Mesodermal cell (in vitro differentiated cells): Measurements from ENCODE around the gene RANBP17.

Experiments used
- H3K27ac ChIP-seq: 2 replicates; pipeline ENCODE4 v1.7.0; 2013; ENCODE audit warnings: mild to moderate bottlenecking, low read depth, low read length, moderate library complexity; ENCODE audit not compliant: severe bottlenecking
- H3K36me3 ChIP-seq: 2 replicates; pipeline ENCODE4 v1.7.1; 2013; ENCODE audit warnings: mild to moderate bottlenecking, low read length, moderate library complexity; ENCODE audit not compliant: control insufficient read depth, insufficient read depth
- H3K4me1 ChIP-seq: one replicate; pipeline ENCODE4 v1.7.1; 2013; ENCODE audit warnings: mild to moderate bottlenecking, low read length; ENCODE audit not compliant: insufficient read depth, control insufficient read depth, poor library complexity, severe bottlenecking
- H3K4me3 ChIP-seq: 2 replicates; pipeline ENCODE4 v1.7.0; 2013; ENCODE audit warnings: low read length, control low read depth, mild to moderate bottlenecking; ENCODE audit not compliant: insufficient read depth, poor library complexity, severe bottlenecking; ENCODE audit errors: extremely low read depth
- H3K9me3 ChIP-seq: 2 replicates; pipeline ENCODE4 v1.7.1; 2013; ENCODE audit warnings: mild to moderate bottlenecking, low read length, moderate library complexity; ENCODE audit not compliant: control insufficient read depth
- WGBS, 2 experiments: methylation state at CpG; one replicate each; pipeline ENCODE4 v1.1.5; 2013; ENCODE audit warnings: missing lambda C conversion rate in 2 of 2; ENCODE audit not compliant: insufficient coverage in 2 of 2; 5-methylcytosine and 5-hydroxymethylcytosine counted together

Gene RANBP17

DNA sequence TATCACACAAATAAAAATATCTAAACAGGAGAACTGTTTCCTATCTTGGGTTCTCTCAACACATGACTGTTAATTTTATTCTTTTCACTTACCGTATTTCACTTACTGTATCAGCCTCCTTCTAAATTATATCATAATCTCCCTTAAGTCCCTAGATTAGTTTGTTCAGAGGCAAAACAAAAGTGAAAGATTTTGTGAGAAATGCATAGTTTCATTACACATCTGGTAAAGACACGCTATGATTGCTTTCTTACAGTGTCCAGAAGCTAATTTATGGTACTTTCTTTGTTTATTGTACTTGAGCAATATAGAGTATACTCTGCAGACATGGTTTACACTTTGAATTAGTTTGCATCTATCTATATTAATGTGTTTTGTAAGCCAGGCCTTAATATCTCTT, 287.5 kb downstream of the RANBP17 start:
- H3K4me3 ChIP-seq: no peak overlapping the region
- H3K9me3 ChIP-seq: no peaks in the 10 kb centered on the region
- H3K4me1 ChIP-seq: no peaks in the 10 kb centered on the region
- H3K27ac ChIP-seq: no peak overlapping the region
- no peaks in the 10 kb centered on the region for H3K36me3 ChIP-seq
- WGBS, 2 experiments: 83% methylated on average over 2 of the region's 2 CpGs; no CpG with 5 or more reads in 1 of the 2 experiments

DNA sequence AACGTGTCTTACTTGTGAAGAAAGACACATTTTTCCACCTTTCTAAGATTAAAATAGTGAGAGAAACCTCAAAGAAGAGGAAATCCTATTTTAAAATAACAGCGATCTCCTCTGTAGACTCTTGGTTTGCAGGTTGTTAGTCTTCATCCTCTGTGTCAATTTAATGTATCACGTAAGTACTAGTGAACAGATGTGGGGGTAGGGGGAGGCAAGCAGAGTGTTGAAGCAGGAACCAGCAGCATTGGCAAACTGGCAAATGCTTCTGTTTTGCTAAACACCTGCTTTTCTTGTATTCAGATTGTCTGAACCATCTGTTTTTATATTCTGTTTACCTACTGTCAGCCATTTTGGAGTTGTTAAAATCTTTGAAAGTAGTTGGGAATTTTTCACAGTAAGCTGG, 288.0 kb downstream of the RANBP17 start:
- H3K4me3 ChIP-seq: no peak overlapping the region
- no peaks in the 10 kb centered on the region for H3K4me1 ChIP-seq
- no peaks in the 10 kb centered on the region for H3K36me3 ChIP-seq
- H3K9me3 ChIP-seq: no peaks in the 10 kb centered on the region
- WGBS, 2 experiments: 85 to 100% methylated on average over 1 to 2 of the region's 3 CpGs
- no peak overlapping the region for H3K27ac ChIP-seq

DNA sequence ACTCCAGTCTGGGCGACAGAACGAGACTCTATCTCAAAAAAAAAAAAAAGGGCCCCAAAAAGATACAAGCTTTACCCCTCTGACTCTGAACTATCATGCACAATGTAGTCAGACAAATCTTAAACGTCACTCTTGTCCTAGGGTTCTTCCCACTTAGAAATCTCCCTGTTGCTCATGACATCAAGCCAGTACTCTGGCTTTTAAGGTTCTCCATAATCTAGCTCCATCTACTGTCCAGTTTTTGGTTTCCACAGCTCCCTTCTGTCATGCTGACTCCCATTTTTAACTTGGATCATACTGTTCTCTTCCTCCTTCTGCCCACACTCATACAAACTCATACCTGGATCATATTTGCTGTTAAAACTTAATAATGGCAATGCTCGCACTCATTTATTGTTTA, 290.6 kb downstream of the RANBP17 start:
- no peaks in the 10 kb centered on the region for H3K9me3 ChIP-seq
- no peaks in the 10 kb centered on the region for H3K36me3 ChIP-seq
- no peaks in the 10 kb centered on the region for H3K4me1 ChIP-seq
- no peak overlapping the region for H3K4me3 ChIP-seq
- WGBS, 2 experiments: 85 to 89% methylated on average over 3 of the region's 4 CpGs
- no peak overlapping the region for H3K27ac ChIP-seq

- H3K4me1 ChIP-seq: no peaks in the 10 kb centered on the region
- H3K36me3 ChIP-seq: no peaks in the 10 kb centered on the region
- no peaks in the 10 kb centered on the region for H3K9me3 ChIP-seq
- H3K27ac ChIP-seq: no peak overlapping the region
- no CpG with 5 or more reads among the region's 1 CpG for WGBS, 2 experiments
- H3K4me3 ChIP-seq: no peak overlapping the region
Observed at GRCh38 chr5:171155621-171156020, 293.8 kb downstream of the RANBP17 start.

GRCh38 chr5:171157276-171157675, 295.5 kb downstream of the RANBP17 start:
- WGBS, 2 experiments: no CpG with 5 or more reads among the region's 2 CpGs
- no peak overlapping the region for H3K27ac ChIP-seq

DNA sequence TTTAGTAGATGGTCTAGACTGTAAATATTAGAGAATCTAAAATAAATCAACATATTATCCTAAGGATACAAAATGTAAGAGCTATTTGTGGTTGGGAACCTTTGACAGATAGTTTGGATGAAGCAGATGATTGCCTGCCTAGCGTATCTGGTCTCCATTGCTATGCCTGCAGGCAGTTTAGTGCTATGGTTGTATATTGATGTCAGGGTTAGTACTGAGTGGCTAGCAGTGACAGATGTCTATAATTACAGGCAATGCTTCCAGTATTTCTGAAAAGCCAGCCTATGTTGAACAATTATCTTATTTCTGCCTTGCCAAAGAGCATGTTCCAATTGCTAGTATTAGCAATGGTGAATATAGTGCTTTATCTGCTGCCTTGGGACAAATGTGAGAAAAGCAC, 296.0 kb downstream of the RANBP17 start:
- 75 to 100% methylated on average over 1 of the region's 1 CpG for WGBS, 2 experiments

More at GRCh38 chr5:171157276-171157675, 295.5 kb downstream of the RANBP17 start:
- Histone ChIP-seq H3K4me3 (no peak overlapping the region), H3K36me3 (no peaks in the 10 kb centered on the region), H3K9me3 (no peaks in the 10 kb centered on the region), H3K4me1 (no peaks in the 10 kb centered on the region)

DNA sequence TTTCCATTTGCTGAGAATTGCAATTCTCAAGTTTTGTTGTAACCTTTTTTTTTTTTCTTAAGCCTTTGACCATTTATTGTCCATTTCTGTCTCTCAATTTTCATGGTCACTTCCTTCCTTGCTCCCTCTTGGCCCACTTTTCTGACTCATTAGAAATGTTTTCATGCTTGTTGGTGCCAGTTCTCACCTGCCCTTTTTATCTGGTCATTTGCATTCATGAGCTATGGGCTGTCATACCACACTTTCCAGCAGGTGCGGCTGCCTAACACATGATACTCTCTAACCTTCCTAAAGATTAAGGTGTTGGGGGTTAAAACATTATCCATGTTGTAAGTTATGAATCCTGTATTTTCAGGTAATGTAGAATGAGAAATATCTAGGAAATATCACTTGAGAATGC, 296.8 kb downstream of the RANBP17 start:
- Histone ChIP-seq H3K27ac (no peak overlapping the region), H3K36me3 (no peaks in the 10 kb centered on the region), H3K4me3 (no peak overlapping the region), H3K9me3 (no peaks in the 10 kb centered on the region), H3K4me1 (no peaks in the 10 kb centered on the region)
- WGBS, 2 experiments: no CpG with 5 or more reads among the region's 1 CpG

More for the DNA sequence above, 296.0 kb downstream of the RANBP17 start:
- no peak overlapping the region for H3K27ac ChIP-seq
- no peaks in the 10 kb centered on the region for H3K36me3 ChIP-seq
- H3K4me3 ChIP-seq: no peak overlapping the region
- no peaks in the 10 kb centered on the region for H3K4me1 ChIP-seq
- no peaks in the 10 kb centered on the region for H3K9me3 ChIP-seq

GRCh38 chr5:171162165-171162564, 300.3 kb downstream of the RANBP17 start:
- Histone ChIP-seq H3K27ac (no peak overlapping the region), H3K4me3 (no peak overlapping the region), H3K9me3 (no peaks in the 10 kb centered on the region), H3K36me3 (no peaks in the 10 kb centered on the region), H3K4me1 (no peaks in the 10 kb centered on the region)
- 100% methylated on average over 1 of the region's 1 CpG; no CpG with 5 or more reads in 1 of the 2 experiments for WGBS, 2 experiments

GRCh38 chr5:171162596-171162995, 300.8 kb downstream of the RANBP17 start:
- Histone ChIP-seq H3K27ac (no peak overlapping the region), H3K36me3 (no peaks in the 10 kb centered on the region), H3K4me3 (no peak overlapping the region), H3K4me1 (no peaks in the 10 kb centered on the region), H3K9me3 (no peaks in the 10 kb centered on the region)
- no CpG with 5 or more reads among the region's 1 CpG for WGBS, 2 experiments

DNA sequence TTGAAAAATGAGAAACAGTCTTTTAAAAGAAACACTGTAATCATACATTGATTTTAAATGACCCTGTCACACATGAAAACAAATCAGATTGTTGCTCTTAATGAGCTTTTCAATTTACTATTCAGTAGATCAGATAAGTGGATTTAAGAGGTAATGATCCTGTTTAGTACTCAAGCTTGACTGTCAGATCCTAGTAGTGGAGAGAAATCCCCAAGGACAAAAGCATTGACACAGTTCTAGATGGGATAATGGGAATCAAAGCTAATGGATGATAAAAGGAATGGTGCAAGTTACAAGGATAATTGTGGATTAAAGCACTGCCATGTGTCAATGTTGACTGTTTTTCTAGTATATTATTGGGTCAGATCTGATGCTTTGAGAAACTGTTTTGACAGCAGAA, 304.9 kb downstream of the RANBP17 start:
- H3K36me3 ChIP-seq: no peaks in the 10 kb centered on the region
- no peak overlapping the region for H3K27ac ChIP-seq
- no peak overlapping the region for H3K4me3 ChIP-seq
- no peaks in the 10 kb centered on the region for H3K4me1 ChIP-seq
- H3K9me3 ChIP-seq: no peaks in the 10 kb centered on the region

- Histone ChIP-seq H3K36me3 (no peaks in the 10 kb centered on the region), H3K9me3 (no peaks in the 10 kb centered on the region), H3K4me3 (no peak overlapping the region), H3K27ac (no peak overlapping the region), H3K4me1 (no peaks in the 10 kb centered on the region)
- WGBS, 2 experiments: 96 to 100% methylated on average over 2 to 3 of the region's 4 CpGs
Observed at GRCh38 chr5:171168171-171168570, 306.4 kb downstream of the RANBP17 start.
